ENCODE results near the gene FGD1. TPM values are rescaled to one million over a fixed set of nuclear protein-coding genes. Genes with fewer than 3 reads are reported as not detected.

Gene FGD1
- total and polyA plus RNA-seq, 2 of the 13 experiments (the other 11 are each of a cell fraction or from before 2014, with no cell fraction given) = 0.36 to 0.62 TPM

DNA sequence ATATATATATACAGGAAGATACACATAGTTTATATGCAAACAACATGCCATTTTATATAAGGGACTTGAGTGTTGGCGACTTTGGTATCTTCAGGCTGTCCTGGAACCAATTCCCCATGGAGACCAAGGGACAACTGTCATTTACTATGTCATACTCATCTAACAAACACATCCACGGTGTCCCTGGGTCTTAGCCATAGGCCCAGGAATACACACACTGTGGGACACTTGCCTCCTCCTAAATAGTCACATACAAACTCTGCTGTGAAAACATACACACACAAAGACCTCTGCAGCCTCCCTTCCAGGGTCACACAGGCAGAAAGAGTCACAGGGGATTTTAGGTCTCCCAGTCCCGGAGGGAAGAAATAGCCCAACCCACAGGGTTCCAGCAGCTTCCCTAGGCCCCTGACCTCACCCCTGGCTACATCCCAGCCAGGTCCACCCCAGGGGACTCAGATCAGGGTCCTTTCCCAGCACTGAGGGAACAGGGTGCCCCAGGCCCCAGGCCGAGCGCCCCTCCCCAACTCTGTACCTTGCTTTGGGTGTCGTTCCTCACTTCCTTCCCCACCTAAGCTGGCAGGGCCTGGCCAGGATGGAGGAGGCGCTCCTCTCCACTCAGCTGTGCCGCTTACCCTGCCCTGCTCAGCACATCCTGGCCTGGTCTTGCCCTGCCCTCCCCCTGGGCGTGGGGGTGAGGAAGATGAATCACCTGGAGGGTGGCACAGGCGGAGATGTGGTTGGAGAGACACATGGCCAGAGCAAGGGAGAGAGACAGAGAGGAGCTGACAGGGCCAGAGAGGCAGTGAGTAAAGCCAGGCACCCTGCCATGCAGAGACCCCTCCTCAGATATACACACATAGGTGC is 21.8 kb downstream of the FGD1 start:
- Histone ChIP-seq H3K27ac (ENCODE audit: extremely low read length, insufficient read depth, low read length) (no peak overlapping the region), H3K79me2 (ENCODE audit: insufficient read depth, low read length) (no peaks in the 10 kb centered on the region), H3K9ac (ENCODE audit: insufficient read depth, low read depth, low read length) (no peak overlapping the region), H3K36me3 (replicated peaks in 1 of 2; ENCODE audit: control insufficient read depth in 1 of 2, insufficient read depth in 2 of 2, low read length in 2 of 2) (no peaks in the 10 kb centered on the region), H4K20me1 (ENCODE audit: insufficient read depth, low read length) (no peaks in the 10 kb centered on the region), H2AFZ (ENCODE audit: low read length) (no peak overlapping the region), H3K4me1 (ENCODE audit: insufficient read depth, low read length) (no peaks in the 10 kb centered on the region), H3K27me3 (ENCODE audit: control insufficient read depth in 1 of 2, insufficient read depth in 2 of 2, low read length in 2 of 2) (no peaks in the 10 kb centered on the region), H3K4me3 (replicated peaks in 1 of 3; ENCODE audit: insufficient read depth in 1 of 3, low read depth in 2 of 3, low read length in 3 of 3) (no peak overlapping the region), H3K4me2 (ENCODE audit: low read depth, low read length) (no peak overlapping the region), H3K9me3 (ENCODE audit: low read length) (no peaks in the 10 kb centered on the region)
- FAIRE-seq = no peak
- BruUV-seq (replicated peaks) = no TSS peak
- POLR2A ChIA-PET = no interaction called here
- 86% methylated on average over 4 of the region's 10 CpGs for WGBS (ENCODE audit: low lambda C conversion rate)
- intact Hi-C loops (cut with micrococcal nuclease; ENCODE audit: unreplicated experiment) = no loop called here
- CTCF ChIA-PET (ENCODE audit: low intra/inter-chr PET ratio, low total read pairs) = no interaction called here
- no peak for ATAC-seq
- in situ Hi-C loops (cut with HindIII; ENCODE audit: extremely low pct_ligation_motif_present, low pct_unique_long_range_greater_than_20kb) = no loop called here
- no peak for DNase-seq (ENCODE audit: low spot score)
- TF ChIP-seq MYC (CRISPR knock-in tag; IDR thresholded peaks at IDR 0.05; ENCODE audit: borderline replicate concordance) (no peak), GPN1 (CRISPR knock-in tag; IDR thresholded peaks at IDR 0.05; ENCODE audit: borderline replicate concordance) (no peak), ZNF547 (CRISPR knock-in tag; IDR thresholded peaks at IDR 0.05) (no peak)

- WGBS (ENCODE audit: low lambda C conversion rate) = no CpG with 5 or more reads among the region's 21 CpGs
- peak; percentile 44; the same call in 2 of the 3 replicates for ATAC-seq
- Histone ChIP-seq H4K20me1 (ENCODE audit: insufficient read depth, low read length) (no peaks in the 10 kb centered on the region), H3K27ac (ENCODE audit: extremely low read length, insufficient read depth, low read length) (no peak overlapping the region), H3K27me3 (ENCODE audit: control insufficient read depth in 1 of 2, insufficient read depth in 2 of 2, low read length in 2 of 2) (no peaks in the 10 kb centered on the region), H3K36me3 (replicated peaks in 1 of 2; ENCODE audit: control insufficient read depth in 1 of 2, insufficient read depth in 2 of 2, low read length in 2 of 2) (no peaks in the 10 kb centered on the region), H2AFZ (ENCODE audit: low read length) (no peak overlapping the region), H3K9ac (ENCODE audit: insufficient read depth, low read depth, low read length) (no peak overlapping the region), H3K4me3 (replicated peaks in 1 of 3; ENCODE audit: insufficient read depth in 1 of 3, low read depth in 2 of 3, low read length in 3 of 3) (no peak overlapping the region), H3K4me2 (ENCODE audit: low read depth, low read length) (no peak overlapping the region), H3K79me2 (ENCODE audit: insufficient read depth, low read length) (no peaks in the 10 kb centered on the region), H3K4me1 (ENCODE audit: insufficient read depth, low read length) (no peaks in the 10 kb centered on the region), H3K9me3 (ENCODE audit: low read length) (no peaks in the 10 kb centered on the region)
- POLR2A ChIA-PET = no interaction called here
- FAIRE-seq = no peak
- intact Hi-C loops (cut with micrococcal nuclease; ENCODE audit: unreplicated experiment) (no loop called here), in situ Hi-C loops (cut with HindIII; ENCODE audit: extremely low pct_ligation_motif_present, low pct_unique_long_range_greater_than_20kb) (no loop called here)
- TF ChIP-seq HNF4G (IDR thresholded peaks at IDR 0.05; ENCODE audit: borderline replicate concordance, low read depth, low read length) (no peak), HNF4G (CRISPR knock-in tag; IDR thresholded peaks at IDR 0.05; ENCODE audit: borderline replicate concordance, low read depth) (no peak), CENPX (CRISPR knock-in tag; IDR thresholded peaks at IDR 0.05) (no peak), ETV5 (CRISPR knock-in tag; IDR thresholded peaks at IDR 0.05; ENCODE audit: borderline replicate concordance) (no peak)
- DNase-seq (ENCODE audit: low spot score) = no peak
- CTCF ChIA-PET (ENCODE audit: low intra/inter-chr PET ratio, low total read pairs) = no interaction called here
- no TSS peak for BruUV-seq (replicated peaks)
These were observed 25.8 kb downstream of the FGD1 start for GRCh38 chrX:54470054-54470760.

All from HepG2 (cell line).